Adrenal gland (tissue), 5 donors: ENCODE results near the gene FILIP1.

Source experiments
- CTCF ChIP-seq, 6 experiments: fragments of 450-650 bp in 4 of 6; fragments of 200-600 bp in 2 of 6; sonication (generic) in 1 of 6; IDR thresholded peaks; 1 replicate in 5 of 6; 2 replicates in 1 of 6; pipeline versions ENCODE4 v1.5.1 to v1.8.0; 2016 to 2021; ENCODE audit warnings: antibody characterized with exemption in 6 of 6, mild to moderate bottlenecking in 2 of 6, moderate library complexity in 1 of 6
- POLR2A ChIP-seq, 2 donors: fragments of 450-650 bp; IDR thresholded peaks; one replicate each; pipeline ENCODE4 v1.6.1; 2017; ENCODE audit warnings: antibody characterized with exemption in 2 of 2, mild to moderate bottlenecking in 2 of 2, moderate library complexity in 1 of 2
- donor health status: DM: no; HTN: no; CAD: no.

- TF ChIP-seq CTCF (IDR thresholded peaks at IDR 0.05) (no peak), POLR2A (IDR thresholded peaks at IDR 0.05) (no peak)
Observed at GRCh38 chr6:75416443-75416842, 77.2 kb downstream of the FILIP1 start.
